HG03378 (cell line): ENCODE measurements around the gene HEPACAM.

Source experiments
- ATAC-seq: cut with Tn5 transposase; IDR thresholded peaks from one replicate; pipeline ENCODE4 v1.9.1; 2021; ENCODE audit warnings: mild to moderate bottlenecking, moderate library complexity; ENCODE audit not compliant: unreplicated experiment

HEPACAM gene

GRCh38 chr11:124943254-124943616 lies 7.4 kb upstream of the HEPACAM start:
- no peak for ATAC-seq

GRCh38 chr11:124942466-124943253 lies 6.8 kb upstream of the HEPACAM start:
- ATAC-seq, result no peak

DNA sequence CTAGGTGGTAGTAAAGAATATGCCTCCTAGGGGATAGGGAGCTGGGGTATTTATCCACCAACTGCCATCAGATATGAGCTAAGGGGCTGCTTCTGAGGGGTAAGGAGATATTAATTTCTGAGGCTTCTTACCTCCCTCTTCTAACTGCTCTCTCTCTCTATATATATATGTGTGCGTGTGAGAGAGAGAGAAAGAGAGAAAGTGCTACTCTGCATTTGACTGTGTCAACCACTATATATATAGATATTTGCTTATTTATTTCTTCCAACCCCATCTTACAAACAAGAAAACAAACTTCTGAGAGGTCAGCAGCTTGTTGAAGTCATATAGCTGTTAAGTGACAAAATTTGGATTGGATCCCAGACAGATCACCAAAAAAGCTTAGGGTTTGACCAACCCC lies 5.9 kb upstream of the HEPACAM start:
- ATAC-seq, result peak; percentile 49

DNA sequence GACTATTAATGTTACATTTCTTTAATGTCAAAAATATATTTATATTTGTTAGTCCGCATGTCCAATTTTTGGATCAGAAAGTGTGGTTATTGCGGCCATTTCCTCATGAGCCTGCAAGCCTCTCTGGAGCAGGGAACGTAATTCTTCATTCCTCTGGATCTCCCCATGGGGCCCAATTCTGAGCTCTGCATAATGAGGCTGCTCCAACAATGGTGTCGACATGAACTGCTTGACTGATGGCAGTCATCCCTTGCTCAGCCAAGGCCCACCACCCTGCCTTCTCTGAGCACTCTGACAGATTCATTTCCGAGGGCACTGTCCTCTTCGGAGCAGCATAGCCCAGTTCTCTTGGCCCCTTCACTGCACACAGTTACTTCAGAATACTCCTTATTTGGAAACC lies 3.1 kb upstream of the HEPACAM start:
- ATAC-seq, result no peak

DNA sequence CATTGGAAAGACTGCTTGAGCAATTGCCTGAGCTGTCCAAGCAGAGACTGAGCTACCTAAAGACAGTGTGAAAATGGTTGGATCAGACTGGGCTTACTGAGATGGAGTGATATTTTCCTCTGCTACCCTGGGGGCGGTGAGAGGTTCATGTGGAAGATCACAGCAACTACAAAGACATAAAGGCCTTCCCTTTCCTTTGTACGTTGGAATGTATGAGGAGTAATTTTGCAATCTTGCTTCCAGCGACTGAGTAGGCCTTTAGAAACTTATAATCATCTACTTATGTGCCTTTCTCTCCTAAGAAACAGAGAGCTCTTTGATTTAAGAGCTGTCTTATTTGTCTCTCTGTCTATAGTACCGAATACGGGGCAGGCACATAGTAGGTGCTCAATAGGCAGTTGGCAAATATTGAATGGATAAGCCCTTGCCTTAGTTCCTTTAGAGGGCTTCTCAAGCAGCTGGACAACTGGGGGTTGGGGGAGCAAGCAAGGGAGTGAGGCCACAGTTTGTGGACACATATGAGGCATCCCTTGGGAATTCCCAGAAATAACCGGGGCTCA lies 2.4 kb upstream of the HEPACAM start:
- ATAC-seq, result no peak

GRCh38 chr11:124937336-124937935 lies 1.6 kb upstream of the HEPACAM start:
- no peak for ATAC-seq

GRCh38 chr11:124934862-124935547 lies 842 bp downstream of the HEPACAM start:
- ATAC-seq, result no peak

DNA sequence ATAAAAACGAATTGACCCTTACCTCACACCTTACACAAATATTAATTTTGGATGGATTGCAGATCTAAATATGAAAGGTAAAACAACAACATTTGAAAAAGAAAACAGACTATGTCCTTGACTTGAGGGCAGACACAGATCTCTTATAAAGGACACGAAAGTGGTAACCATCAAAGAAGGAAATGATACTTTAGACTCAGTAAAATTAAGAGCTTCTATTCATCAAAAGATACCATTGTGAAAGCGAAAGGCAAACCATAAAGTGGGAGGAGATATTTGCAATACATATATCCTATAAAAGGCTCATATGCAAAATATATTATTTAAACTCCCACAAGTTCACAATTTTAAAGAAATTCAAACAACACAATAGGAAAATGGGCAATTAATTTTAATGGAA lies 5.0 kb downstream of the HEPACAM start:
- ATAC-seq, result peak; percentile 89

DNA sequence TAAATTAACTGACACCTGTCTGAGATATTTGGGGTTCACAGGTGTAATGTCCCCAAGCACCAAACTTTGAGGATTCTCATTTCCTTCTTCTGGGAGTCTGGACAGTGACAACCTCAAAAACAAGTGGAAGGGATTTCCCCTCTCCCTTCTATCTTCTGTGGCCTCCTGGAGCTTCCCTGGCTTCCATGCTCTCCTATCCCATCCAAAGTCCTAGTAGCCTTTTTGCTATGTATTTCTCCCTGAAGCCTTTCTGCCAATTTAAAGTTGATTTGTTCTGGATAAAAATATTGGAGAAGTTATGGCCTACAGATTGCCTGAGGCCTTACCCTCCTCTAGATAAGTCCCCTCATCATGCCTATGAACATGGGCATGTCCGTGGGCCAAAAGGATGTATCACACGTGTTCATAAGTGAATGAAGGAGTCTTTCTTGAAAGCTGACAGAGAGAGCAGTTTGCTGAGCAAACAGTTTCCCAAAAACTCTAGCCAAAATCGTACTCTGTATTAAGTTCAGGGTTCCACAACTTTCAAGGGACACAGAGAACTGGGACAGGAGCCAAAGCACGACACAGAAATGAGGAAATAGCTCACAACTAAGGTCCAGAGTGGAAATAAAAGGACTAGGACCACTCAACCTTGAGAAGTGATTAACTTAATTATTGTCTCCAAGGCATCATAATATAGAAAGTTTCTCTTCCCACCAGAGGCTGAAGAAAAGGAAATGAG lies 6.7 kb downstream of the HEPACAM start:
- no peak for ATAC-seq

- ATAC-seq, result no peak
Measured at GRCh38 chr11:124923296-124923695, 12.6 kb downstream of the HEPACAM start.

DNA sequence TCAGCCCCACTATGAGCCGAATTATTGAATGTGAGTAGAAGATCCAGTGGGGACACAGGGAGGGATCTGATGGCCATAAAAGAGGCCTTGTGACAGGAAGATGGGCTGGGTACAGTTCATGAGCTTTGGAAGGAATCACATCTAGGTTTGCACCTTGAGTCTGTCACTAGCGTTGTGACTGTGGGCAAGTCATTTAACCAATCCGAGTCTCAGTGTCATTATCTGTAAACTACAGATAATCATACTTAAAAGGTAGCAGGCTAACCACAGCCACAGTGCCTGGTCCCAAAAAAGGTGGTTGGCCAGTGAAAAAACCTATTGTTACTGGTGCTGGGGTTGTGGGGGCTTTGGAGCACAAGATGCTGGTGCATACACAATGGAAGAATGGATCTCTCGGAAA lies 13.0 kb downstream of the HEPACAM start:
- no peak for ATAC-seq

GRCh38 chr11:124920870-124921609 lies 14.8 kb downstream of the HEPACAM start:
- ATAC-seq, result peak; percentile 67

DNA sequence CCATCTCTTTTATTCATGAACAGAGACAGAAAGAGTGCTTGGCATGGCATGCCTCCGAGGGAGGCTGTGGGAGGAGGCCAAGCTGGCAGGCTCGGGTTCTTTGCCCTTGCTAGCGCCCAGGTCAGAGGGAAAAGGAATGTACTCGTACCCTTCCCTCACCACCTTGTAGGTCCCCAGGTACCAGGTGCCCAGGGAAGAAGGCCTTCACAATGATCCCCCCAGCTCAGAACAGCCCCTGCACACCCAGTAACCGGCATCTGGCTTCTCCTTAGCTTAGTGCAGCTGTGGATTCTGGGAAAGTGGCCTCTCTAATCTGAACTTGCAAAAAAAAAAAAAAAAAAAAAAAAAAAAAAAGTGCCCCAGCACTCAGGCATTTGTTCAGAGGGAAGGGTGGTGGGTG lies 15.5 kb downstream of the HEPACAM start:
- no peak for ATAC-seq

DNA sequence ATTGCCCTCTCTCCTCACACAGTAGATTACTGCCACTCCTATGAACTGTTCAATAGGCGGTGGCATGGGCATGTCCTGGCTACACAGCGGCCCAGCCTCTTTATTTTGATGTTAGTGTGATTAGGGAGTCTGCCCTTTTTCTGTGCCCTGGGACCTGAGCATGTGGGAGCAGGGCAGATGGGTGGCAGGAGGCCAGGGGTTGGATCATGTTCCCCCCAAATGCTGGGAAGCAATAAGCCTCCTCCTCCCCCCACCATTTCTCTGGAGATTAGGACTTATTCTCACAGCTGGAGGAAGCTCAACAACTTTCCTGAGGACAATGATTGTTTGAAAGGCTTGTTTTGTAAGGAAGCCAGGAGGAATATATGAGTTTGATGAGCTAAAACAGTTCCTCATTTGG lies 15.9 kb downstream of the HEPACAM start:
- no peak for ATAC-seq

DNA sequence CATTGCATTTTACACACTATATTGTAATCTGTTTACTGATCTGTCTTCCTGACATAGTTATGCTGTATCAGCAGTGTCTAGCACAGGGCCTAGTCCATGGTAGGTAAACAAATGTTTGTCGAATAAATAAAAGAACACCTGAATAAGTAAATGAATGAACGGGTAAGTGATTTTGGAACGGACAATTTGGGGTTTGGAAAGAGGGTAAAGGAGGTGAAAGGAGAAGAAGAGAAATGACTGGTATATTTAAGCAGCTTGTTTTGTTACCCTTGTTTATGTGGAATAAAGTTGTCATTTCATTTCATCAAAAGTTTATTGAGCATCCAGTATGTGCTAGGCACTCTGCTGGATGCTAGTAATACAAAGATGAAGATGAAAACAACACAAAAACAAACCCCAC lies 16.9 kb downstream of the HEPACAM start, which contains the start of gene HEPN1:
TSS of gene HEPN1 (plus strand) at position 301 of the 400 bp plus-strand sequence.
- ATAC-seq, result no peak

GRCh38 chr11:124917115-124917637 lies 18.7 kb downstream of the HEPACAM start:
- no peak for ATAC-seq

DNA sequence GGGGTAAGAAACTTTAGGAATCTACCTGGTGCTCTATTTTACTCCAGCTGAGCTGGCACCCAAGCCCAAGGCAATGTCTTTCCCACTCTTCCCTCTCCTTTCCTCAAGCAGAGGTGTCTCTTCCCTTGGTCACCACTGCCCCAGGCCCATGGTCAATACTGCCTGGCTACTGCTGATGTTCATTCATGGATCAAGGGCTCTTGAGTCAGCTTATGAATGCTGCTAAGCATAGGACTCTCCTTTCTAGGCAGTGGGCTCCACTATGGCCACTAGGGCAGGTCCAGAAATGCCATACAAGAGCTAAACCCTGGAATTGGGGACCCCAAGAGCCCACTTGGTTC lies 19.5 kb downstream of the HEPACAM start:
- no peak for ATAC-seq

GRCh38 chr11:124915541-124916369 lies 20.1 kb downstream of the HEPACAM start:
- ATAC-seq, result no peak

DNA sequence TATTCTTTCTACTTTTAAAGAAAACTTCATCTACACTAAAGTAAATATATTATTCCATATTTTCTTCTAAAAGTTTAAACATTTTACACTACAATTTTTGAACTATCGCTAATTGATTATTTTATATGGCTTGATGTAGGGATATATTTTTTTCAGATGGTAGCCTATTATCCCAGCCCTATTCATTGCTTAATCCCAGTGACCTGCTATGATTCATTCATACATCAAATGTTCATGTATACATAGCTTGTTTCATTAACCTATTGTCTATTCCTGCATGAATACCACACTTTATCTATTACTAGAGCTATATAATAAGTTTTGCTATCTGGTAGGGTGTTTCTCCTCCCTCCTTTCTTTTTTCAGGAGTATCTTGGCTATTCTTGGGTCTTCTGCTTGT lies 33.2 kb downstream of the HEPACAM start:
- no peak for ATAC-seq
